Sigmoid colon (tissue), 4 donors: ENCODE data around the gene FAM110C.

ENCODE experiments used
- POLR2A ChIP-seq, 2 donors: fragments of 450-650 bp; IDR thresholded peaks; one replicate each; pipeline ENCODE4 v1.6.1; 2016; ENCODE audit warnings: antibody characterized with exemption in 2 of 2, mild to moderate bottlenecking in 2 of 2, moderate library complexity in 2 of 2
- POLR2AphosphoS5 ChIP-seq, 4 donors: sonication (generic); formaldehyde crosslinking; IDR thresholded peaks; one replicate each; pipeline ENCODE4 v1.6.1; 2017; ENCODE audit warnings: antibody characterized with exemption in 4 of 4

- TF ChIP-seq POLR2A (IDR thresholded peaks at IDR 0.05) (no peak), POLR2AphosphoS5 (IDR thresholded peaks at IDR 0.05) (no peak)
These were observed 14.2 kb downstream of the FAM110C start for GRCh38 chr2:32068-32467.
